ENCODE measurements around the gene ZBTB17.

The ZBTB17 gene

GRCh38 chr1:15958793-15959192 lies 17.1 kb downstream of the ZBTB17 start:
- no peak for DNase-seq

- DNase-seq = no peak
Observed at GRCh38 chr1:15958111-15958510, 17.8 kb downstream of the ZBTB17 start.

DNA sequence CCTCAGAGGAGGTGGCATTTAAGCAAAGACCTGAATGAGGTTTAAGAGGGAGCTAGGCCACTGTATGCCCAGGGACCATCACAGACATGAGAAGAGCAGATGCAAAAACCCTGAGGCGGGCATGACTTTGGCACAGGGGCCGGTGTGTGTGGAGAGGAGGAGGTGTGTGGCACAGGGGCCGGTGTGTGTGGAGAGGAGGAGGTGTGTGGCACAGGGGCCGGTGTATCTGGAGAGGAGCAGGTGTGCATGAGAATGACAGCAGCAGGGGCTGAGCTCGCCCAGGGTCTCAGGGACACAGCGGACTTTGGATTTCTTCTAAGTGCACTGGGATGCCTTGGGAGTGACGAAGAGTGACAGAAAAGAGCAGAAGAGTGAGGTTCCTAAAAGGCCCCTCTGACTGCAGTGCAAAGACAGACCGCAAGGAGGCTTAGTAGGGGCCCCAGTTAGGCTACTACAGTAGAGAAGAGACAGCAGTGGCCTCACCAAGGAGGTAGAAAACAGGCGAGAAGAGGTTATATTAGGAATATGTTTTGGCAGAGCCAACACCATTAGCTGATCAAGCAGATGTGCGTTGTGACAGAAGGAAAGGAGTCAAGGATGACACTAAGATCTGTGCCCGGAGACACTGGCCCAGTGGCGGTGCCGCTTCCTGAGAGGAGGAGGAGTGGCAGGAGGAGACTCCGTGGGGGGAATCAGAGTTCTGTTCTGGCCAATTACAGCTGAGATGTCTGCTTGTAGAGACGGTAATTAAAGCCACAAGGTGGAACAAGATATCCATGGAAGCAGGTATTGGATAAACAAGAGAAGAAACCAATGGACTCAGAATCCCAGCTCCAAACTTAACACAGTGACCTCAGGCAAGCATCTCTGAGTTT lies 18.4 kb downstream of the ZBTB17 start:
- no peak for DNase-seq

DNA sequence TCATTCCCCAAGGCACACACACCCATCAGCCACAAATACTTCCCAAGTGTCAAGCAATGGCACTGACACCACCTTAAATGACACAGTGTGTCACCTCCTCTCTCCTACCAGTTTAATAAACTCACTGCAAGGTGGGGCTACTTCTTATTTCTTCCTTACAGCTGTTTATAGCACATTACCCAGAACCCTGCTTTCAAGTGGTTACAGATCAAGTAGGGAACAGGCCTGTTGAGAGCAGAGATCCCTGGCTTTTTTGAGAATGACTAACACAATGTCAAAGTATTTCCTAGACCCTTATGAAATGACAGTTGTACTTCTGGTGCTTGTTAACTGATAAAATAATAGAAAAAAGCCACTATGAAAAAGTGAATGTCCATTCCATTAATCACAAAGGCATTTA lies 19.8 kb downstream of the ZBTB17 start:
- no peak for DNase-seq

GRCh38 chr1:15955552-15955951 lies 20.3 kb downstream of the ZBTB17 start:
- DNase-seq = no peak

DNA sequence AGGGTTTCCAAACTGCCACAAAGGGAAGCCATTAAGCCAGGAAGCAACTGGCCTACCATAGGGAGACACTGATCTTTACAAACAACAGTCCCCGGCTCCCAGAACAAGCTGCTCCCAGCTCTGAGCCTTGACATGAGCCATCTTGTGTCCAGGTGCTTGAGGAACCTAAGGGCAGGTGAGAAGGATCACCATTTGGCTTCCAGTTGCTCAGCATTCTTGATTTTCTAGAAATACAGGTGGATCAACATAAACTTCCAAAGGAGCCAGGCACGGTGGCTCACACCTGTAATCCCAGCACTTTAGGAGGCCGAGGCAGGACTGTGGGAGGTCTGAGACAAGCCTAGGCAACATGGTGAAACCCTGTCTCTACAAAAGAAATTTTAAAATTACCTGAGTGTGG lies 21.6 kb downstream of the ZBTB17 start:
- no peak for DNase-seq

- DNase-seq = no peak
Observed at GRCh38 chr1:15953791-15954241, 22.1 kb downstream of the ZBTB17 start.

- DNase-seq = no peak
Observed at GRCh38 chr1:15953294-15953771, 22.6 kb downstream of the ZBTB17 start.

GRCh38 chr1:15952317-15953258 lies 23.3 kb downstream of the ZBTB17 start:
- DNase-seq = no peak

DNA sequence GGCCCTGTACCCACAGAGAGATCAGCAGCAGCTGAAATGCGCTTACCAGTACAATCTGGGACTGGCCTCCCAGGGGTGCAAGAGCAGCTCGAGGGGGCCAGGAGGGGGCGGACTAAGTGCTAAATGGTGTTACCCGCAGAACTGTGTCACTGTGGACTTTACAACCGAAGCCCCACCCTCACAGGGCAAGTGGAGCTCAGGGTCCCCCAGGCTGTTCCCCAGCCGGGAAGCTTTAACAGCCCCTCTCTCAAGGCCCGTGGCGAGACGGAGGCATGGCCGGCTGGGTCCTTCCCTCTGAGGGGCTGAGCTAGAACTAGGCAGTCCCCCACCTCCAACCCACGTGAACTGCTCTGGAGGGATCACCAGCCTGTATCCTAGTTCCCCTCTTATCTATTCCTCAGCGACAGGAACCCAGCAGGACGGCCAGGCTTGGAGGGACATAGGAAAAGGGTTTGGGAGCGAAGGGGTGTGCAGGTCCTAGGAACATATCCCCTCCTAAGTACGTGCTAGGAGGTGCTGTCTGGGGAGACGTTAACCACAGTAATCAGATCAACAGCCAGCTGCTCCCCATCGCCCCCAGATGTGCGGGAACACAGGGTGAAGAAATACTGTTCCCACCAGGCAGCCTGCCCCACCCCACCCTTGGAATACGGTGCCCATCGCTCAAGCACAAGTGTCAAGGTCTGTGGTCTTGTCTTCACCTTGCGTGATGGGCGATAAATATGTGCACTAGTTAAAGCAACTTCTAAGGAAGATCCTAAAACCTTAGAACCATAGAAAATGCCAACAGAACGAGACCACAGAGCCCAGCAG lies 24.4 kb downstream of the ZBTB17 start:
- peak; percentile 61 for DNase-seq

- DNase-seq = peak; percentile 85
Observed at GRCh38 chr1:15950763-15951295, 25.1 kb downstream of the ZBTB17 start.

DNA sequence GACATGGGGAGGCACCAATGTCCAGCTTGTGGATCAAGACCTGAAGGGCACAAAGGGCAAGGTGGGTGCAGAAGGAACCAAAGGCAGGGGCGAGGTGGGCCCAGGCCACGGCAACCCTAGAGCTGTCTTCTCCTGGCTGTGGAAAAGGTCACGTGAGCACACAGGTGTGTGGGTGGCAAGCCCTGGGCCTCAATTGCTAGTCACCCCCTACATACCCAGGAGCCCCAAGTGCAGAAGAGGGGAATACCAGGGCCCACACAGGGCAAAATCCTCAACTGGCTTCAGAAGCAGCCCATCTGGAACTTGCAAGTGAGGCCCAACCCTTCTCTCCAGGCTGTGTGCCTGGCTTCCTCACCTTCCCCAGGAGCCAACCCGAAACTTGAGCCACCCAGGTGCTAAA lies 25.6 kb downstream of the ZBTB17 start:
- peak; percentile 67 for DNase-seq

DNA sequence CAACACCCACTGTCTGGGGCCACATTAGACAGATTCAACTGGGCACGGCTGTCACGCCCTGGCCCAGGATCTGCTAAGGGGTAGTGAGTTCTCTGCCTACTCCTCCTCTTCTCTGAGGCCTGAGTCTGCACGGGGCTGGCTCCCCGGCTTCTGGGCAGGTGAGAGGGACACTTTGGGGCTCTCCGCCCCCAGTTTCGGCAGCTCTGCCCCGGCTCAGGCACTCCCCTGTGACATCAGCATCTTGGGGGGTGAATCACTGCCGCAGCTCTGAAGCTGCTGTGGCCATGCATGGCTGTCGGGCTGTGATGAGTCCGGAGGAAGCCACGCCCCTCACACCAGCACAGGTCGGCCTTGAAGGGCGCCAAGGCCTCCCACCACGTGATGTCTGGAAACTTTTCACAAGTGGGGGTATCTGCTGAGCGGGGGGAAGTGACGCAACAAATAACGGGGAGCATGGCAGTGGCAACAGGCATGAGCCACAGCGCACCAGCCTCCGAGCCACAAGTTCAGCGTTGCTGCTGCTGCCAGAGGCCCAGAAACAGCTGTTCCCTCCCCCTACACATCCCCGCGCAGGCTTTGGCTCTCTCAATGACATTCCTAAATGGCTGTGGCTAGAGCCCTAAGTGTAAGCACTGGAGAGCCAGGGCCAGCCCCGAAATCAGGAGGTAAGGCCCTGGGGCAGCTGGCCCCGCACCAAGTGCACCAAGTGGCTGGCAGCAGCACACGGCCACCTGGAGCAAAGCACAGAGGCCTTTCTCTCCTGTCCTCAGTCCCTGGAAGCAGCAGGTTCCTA lies 26.3 kb downstream of the ZBTB17 start:
- DNase-seq = peak; percentile 90

DNA sequence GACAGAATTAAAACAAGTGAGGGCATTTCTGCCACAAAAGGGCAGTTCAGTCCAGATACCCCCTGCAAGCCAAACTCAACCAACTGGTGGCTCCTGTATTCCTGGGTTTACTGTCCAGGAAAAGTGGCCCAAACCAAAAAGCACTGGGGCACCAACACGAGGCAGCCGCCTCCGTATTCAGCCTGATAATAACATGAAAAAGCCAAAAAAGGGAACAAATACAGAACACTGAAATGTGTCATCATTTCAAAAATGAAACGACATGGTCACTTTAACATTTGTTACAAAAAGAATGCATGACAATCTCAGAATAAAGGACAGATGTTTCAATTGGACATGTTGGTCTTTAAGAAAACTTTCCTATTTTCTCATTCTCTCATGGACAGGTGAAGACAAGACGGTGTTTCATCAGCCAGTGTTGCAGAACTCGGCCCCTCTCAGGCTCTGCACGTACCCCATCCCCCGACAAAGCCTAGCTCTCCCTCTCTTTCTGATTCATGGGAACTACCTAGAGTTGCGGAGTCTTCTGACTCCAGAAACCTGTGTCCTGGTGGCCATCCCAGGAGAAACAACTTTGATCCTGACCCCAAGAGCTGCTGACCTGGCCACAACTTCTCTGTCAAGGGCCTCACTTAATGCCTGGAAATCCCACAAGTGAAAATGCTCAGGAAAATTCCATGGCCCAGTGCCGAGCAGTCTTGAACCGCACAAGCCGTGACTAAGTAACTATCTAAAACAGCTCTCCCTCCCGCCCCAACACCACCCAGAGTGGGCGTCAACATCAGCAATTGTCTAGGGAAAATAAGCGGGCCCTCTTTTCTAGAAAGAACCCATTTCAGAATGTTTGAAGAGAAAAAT lies 27.1 kb downstream of the ZBTB17 start:
- DNase-seq = peak; percentile 47

GRCh38 chr1:15948091-15948591 lies 27.8 kb downstream of the ZBTB17 start:
- no peak for DNase-seq

DNA sequence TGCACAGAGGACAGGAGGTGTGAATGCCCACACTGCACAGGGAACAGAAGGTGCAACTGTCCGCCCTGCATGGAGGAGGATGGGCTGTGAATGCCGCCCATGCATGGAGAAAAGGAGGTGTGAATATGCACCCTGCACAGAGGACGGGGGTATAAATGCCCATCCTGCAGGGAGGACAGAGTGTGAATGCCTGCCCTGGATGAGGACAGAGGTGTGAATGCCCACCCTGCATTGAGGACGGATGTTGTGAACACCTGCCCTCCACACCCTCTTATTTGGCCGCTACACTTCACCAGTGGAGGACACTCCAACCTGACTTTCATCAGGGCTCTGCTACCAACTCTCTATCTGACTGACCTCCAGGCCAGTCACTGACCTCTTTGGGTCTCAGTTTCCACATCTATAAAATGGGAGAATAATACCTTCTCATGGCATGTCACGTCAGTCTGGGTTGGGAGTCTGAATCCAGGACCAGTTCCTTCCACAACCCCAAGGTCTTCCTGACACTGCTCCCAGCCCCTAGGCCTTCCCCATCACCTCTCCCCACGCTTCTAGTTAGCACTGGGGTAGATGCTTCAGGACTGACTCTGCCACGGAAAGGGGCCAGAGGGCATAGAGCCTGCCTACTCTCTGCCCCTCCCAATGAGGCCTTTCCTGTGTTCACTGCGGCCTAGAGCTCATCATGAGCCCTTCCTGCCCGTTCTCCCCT lies 28.4 kb downstream of the ZBTB17 start:
- DNase-seq = no peak

DNA sequence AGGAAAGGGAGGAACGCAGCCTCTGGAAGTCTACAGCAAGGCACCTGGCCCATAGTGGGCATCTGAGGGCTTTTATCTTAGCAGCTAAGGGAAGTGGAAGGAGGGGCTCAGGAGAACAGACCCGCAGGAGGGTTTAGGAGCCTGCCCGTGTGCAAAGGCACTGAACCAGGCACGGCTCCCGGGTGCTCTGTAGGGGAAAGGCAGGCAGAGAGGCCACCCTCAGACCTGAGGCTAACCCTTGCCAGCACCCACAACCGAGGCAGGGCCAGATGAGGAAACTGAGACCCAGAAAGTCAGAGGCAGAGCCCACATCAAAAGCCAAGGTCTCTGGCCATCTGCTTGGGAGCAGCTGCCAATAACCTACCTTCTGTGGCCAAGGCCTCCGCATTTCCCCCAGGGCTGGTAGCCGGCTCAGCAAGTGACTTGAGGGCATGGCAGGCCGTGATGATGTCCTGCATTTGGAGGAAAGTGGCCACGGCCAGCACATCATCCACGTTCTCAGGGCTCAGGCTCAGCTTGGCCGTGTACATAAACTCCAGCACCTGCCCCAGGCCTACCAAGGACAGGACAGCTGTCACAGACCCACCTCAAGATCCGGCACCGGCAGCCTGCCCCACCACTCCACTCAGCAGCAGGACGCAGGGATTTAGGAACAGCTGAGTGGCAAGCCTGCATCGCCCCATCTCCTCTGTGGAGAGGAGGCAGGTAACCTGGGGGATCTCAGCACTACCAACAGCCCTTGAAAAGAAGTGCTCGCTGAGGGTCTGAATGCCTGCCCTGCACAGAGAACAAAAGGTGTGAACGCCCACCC lies 29.1 kb downstream of the ZBTB17 start:
- DNase-seq = no peak

- DNase-seq = no peak
Observed at GRCh38 chr1:15945832-15946448, 30.0 kb downstream of the ZBTB17 start.

All from activated CD8-positive, alpha-beta memory T cell treated with anti-CD3 and anti-CD28 coated beads, Interleukin-2, amount 50 U/mL, for 4 hours (primary cell).